Endothelial cell of umbilical vein (primary cell): ENCODE data around the gene MT1B. TPM values are rescaled to one million over a fixed set of nuclear protein-coding genes. Genes with fewer than 3 reads are reported as not detected.

Experiments used
- BruUV-seq: library from RNA; stranded (reverse); fragments of 400-500 nt; replicated peaks from 2 replicates; lab custom pipeline; 2021; lab: Mats Ljungman, UMichigan
- CTCF ChIA-PET: fragments of 300-600, 350-600 bp; sonication (Branson Sonifier 250); formaldehyde crosslinking; loops from one replicate; lab custom pipeline; 2021; ENCODE audit warnings: antibody characterized with exemption, inconsistent platforms; lab: Charles Lee
- POLR2A ChIA-PET: fragments of 300-600, 350-600 bp; sonication (Branson Sonifier 250); formaldehyde crosslinking; loops from one replicate; lab custom pipeline; 2021; ENCODE audit warnings: antibody characterized with exemption, inconsistent platforms; lab: Charles Lee
- DNase-seq: peaks from one replicate; pipeline ENCODE4 v3.0.0-alpha.2; 2011; ENCODE audit warnings: low read depth, low spot score
- FAIRE-seq: peaks from 2 replicates; lab custom pipeline; 2011; peaks lifted over from hg19 to GRCh38; lab: Jason Lieb, UNC
- H2AFZ ChIP-seq: 2 replicates; pipeline ENCODE4 v1.6.0; 2012; ENCODE audit warnings: low read depth, low read length, control low read depth, inconsistent platforms
- H3K27ac ChIP-seq: 2 replicates; pipeline ENCODE4 v1.5.1; 2011; ENCODE audit warnings: low read depth, mild to moderate bottlenecking, control low read depth, low read length, moderate library complexity; ENCODE audit not compliant: insufficient read depth
- H3K27me3 ChIP-seq, 2 experiments: 2 replicates each; pipeline versions ENCODE4 v1.6.0 to v1.6.1; 2011; ENCODE audit warnings: low read length in 2 of 2, mixed read lengths in 1 of 2; ENCODE audit not compliant: control insufficient read depth in 2 of 2, insufficient read depth in 2 of 2
- H3K36me3 ChIP-seq, 2 experiments: 2 replicates in 1 of 2; 3 replicates in 1 of 2; pipeline ENCODE4 v1.5.1; 2011; ENCODE audit warnings: low read length in 2 of 2, mild to moderate bottlenecking in 1 of 2, moderate library complexity in 1 of 2; ENCODE audit not compliant: control insufficient read depth in 2 of 2, insufficient read depth in 2 of 2; ENCODE audit errors: extremely low read depth in 1 of 2
- H3K4me1 ChIP-seq: 3 replicates; pipeline ENCODE4 v1.5.1; 2011; ENCODE audit warnings: mild to moderate bottlenecking, low read length; ENCODE audit not compliant: control insufficient read depth, insufficient read depth; ENCODE audit errors: extremely low read depth
- H3K4me2 ChIP-seq: 2 replicates; pipeline ENCODE4 v1.6.1; 2011; ENCODE audit warnings: low read length, control low read depth, mixed read lengths; ENCODE audit not compliant: insufficient read depth
- H3K4me3 ChIP-seq, 3 experiments: fragments of 200-600 bp in 1 of 3; sonication (generic), shearing (Covaris generic) in 1 of 3; replicated peaks in 1 of 3; 2 replicates each; pipeline ENCODE4 v1.5.1; 2011 to 2016; ENCODE audit warnings: control low read depth in 3 of 3, low read length in 3 of 3, mild to moderate bottlenecking in 2 of 3, inconsistent platforms in 1 of 3, low read depth in 1 of 3, moderate library complexity in 1 of 3; ENCODE audit not compliant: insufficient read depth in 1 of 3
- H3K79me2 ChIP-seq: 2 replicates; pipeline ENCODE4 v1.6.0; 2012; ENCODE audit warnings: low read length, inconsistent platforms; ENCODE audit not compliant: control insufficient read depth, insufficient read depth
- H3K9ac ChIP-seq: replicated peaks from 2 replicates; pipeline ENCODE3; 2011; ENCODE audit warnings: low read length, control low read depth; ENCODE audit not compliant: insufficient read depth; ENCODE audit errors: extremely low read depth
- H3K9me1 ChIP-seq: replicated peaks from 3 replicates; pipeline ENCODE4 v1.6.0; 2011; ENCODE audit warnings: mild to moderate bottlenecking, low read length; ENCODE audit not compliant: control insufficient read depth, insufficient read depth; ENCODE audit errors: extremely low read depth
- H3K9me3 ChIP-seq: replicated peaks from 2 replicates; pipeline ENCODE4 v1.5.1; 2012; ENCODE audit warnings: low read length, inconsistent platforms; ENCODE audit not compliant: control insufficient read depth, insufficient read depth
- H4K20me1 ChIP-seq: replicated peaks from 2 replicates; pipeline ENCODE3; 2011; ENCODE audit warnings: mild to moderate bottlenecking, low read length; ENCODE audit not compliant: control insufficient read depth, insufficient read depth; ENCODE audit errors: extremely low read depth
- EZH2 ChIP-seq: IDR thresholded peaks from 2 replicates; pipeline ENCODE4 v1.6.1; 2012; ENCODE audit warnings: borderline replicate concordance, low read depth, mild to moderate bottlenecking, moderate library complexity, low read length, inconsistent platforms; ENCODE audit not compliant: severe bottlenecking
- GATA2 ChIP-seq: IDR thresholded peaks from 2 replicates; pipeline ENCODE4 v1.7.0; 2011; ENCODE audit warnings: low read depth, mild to moderate bottlenecking, moderate library complexity, mixed read lengths, low read length; ENCODE audit not compliant: insufficient read length, insufficient read depth
- JUN ChIP-seq: IDR thresholded peaks from 2 replicates; pipeline ENCODE4 v1.6.1; 2011; ENCODE audit warnings: borderline replicate concordance, low read depth; ENCODE audit not compliant: insufficient read length, insufficient read depth
- MAX ChIP-seq: IDR thresholded peaks from 2 replicates; pipeline ENCODE4 v1.6.1; 2011; ENCODE audit not compliant: insufficient read depth, insufficient read length
- POLR2A ChIP-seq: IDR thresholded peaks from 2 replicates; pipeline ENCODE4 v1.6.1; 2012; ENCODE audit warnings: low read depth, mild to moderate bottlenecking, control low read depth, low read length
- POLR2AphosphoS5 ChIP-seq: IDR thresholded peaks from 2 replicates; pipeline ENCODE4 v1.6.1; 2012; ENCODE audit warnings: low read depth, mild to moderate bottlenecking, control low read depth, low read length, moderate library complexity; ENCODE audit not compliant: insufficient read depth
- dilution Hi-C: fragments of 300-500 bp; cut with MboI; formaldehyde crosslinking; loops from one replicate; pipeline ENCODE4 v1.15.0; 2019; ENCODE audit warnings: low sequenced_read_pairs; ENCODE audit not compliant: extremely low pct_ligation_motif_present
- intact Hi-C: fragments of 100-400 bp; cut with micrococcal nuclease; formaldehyde crosslinking; loops from one replicate; pipeline ENCODE4 v1.10.0; 2022
- polyA plus RNA-seq, 4 experiments: library from polyadenylated mRNA; depleted of rRNA in 3 of 4; stranded (reverse) in 3 of 4; unstranded in 1 of 4; fragments of >200 nt; gene quantifications; 2 replicates each; pipeline versions ENCODE4 v1.2.1 to v1.2.3, GENCODE V29; 2011 to 2012; ENCODE audit warnings: missing spikeins in 1 of 4
- total RNA-seq: library from RNA; stranded (reverse); gene quantifications from 2 replicates; pipeline ENCODE4 v1.2.3, GENCODE V29; 2021

MT1B gene
- total and polyA plus RNA-seq, 2 donors (not counting 3 experiments of a cell fraction or from before 2014, with no cell fraction given): not detected

DNA sequence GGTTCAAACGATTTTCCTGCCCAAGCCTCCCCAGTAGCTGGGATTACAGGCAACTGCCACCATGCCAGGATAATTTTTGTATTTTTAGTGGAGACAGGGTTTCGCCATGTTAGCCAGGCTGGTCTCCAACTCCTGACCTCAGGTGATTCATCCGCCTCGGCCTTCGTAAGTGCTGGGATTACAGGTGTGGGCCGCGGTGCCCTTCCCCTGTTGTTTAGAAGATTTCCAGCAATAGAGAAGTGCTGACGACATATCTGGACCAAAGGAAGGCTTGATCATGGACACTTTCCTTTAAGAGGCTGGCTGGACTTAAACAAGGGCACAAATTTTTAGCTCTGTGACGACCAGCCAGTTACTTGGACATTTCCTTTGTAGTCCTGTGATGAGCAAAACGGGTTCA, 20.5 kb upstream of the MT1B start:
- CTCF ChIA-PET: interaction anchor here (1.2 to 2.5 kb wide), 3 partner anchors 24 to 31 kb away, joined by 3 to 14 read pairs (median 6); no protein-coding TSS in a partner anchor

DNA sequence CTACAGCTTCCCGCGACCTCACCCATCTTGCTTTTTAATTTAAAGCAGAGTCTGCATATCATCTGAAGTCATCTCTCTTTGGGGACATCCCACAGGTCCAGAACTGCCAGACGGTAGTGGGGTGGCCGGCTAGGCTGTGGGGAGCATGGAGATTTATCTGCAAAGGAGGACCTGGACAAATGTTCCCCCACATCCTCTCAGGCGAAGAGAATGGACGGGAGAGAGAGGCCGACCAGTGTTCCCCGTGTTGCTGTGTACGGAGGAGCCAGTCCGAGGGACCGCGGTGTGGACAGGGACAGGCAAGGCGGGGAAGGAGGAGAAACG, 19.9 kb upstream of the MT1B start:
- TF ChIP-seq POLR2AphosphoS5: no peak
- TF ChIP-seq EZH2: no peak
- no peak for TF ChIP-seq POLR2A
- TF ChIP-seq JUN: no peak
- no peak for TF ChIP-seq MAX
- TF ChIP-seq GATA2: no peak
- no peak overlapping the region for H3K27ac ChIP-seq
- H3K9me1 ChIP-seq: no peaks in the 10 kb centered on the region
- intact Hi-C loops: no loop called here
- H4K20me1 ChIP-seq: no peaks in the 10 kb centered on the region
- no peaks in the 10 kb centered on the region for H3K9me3 ChIP-seq
- dilution Hi-C loops: no loop called here
- no peak for FAIRE-seq
- no peak for DNase-seq
- CTCF ChIA-PET: interaction anchor here (1.0 to 2.5 kb wide), 3 partner anchors 28 to 39 kb away, joined by 3 to 14 read pairs (median 6); no protein-coding TSS in a partner anchor
- H3K9ac ChIP-seq: no peak overlapping the region
- H3K79me2 ChIP-seq: no peaks in the 10 kb centered on the region
- BruUV-seq: no TSS peak
- H3K27me3 ChIP-seq: peaks cover 25 to 28% of the 10 kb centered on the region in 2 experiments
- H3K4me3 ChIP-seq: peak overlapping the region in 2 of 3 experiments; percentile 2 to 42
- no peaks in the 10 kb centered on the region for H3K36me3 ChIP-seq
- POLR2A ChIA-PET: no interaction called here
- H2AFZ ChIP-seq: peak overlapping the region; percentile 61
- H3K4me2 ChIP-seq: peak overlapping the region; percentile 83
- peaks cover 20% of the 10 kb centered on the region for H3K4me1 ChIP-seq

More for the DNA sequence above, 20.5 kb upstream of the MT1B start:
- no TSS peak for BruUV-seq
- Histone ChIP-seq H3K27me3 (peaks cover 19 to 23% of the 10 kb centered on the region in 2 experiments), H3K4me1 (peaks cover 23% of the 10 kb centered on the region), H2AFZ (no peak overlapping the region), H3K36me3 (no peaks in the 10 kb centered on the region), H3K9me3 (no peaks in the 10 kb centered on the region), H4K20me1 (no peaks in the 10 kb centered on the region), H3K4me2 (no peak overlapping the region), H3K9me1 (no peaks in the 10 kb centered on the region), H3K79me2 (peaks cover 3% of the 10 kb centered on the region), H3K4me3 (no peak overlapping the region), H3K9ac (no peak overlapping the region), H3K27ac (no peak overlapping the region)
- dilution Hi-C loops: no loop called here
- DNase-seq: no peak
- FAIRE-seq: no peak
- no peak for TF ChIP-seq JUN
- no peak for TF ChIP-seq MAX
- intact Hi-C loops: no loop called here
- POLR2A ChIA-PET: no interaction called here
